NT2/D1 (cell line): Measurements from ENCODE around the gene PCSK6.

Source experiments
- SUZ12 ChIP-seq: IDR thresholded peaks from 2 replicates; pipeline ENCODE4 v1.6.1; 2011; ENCODE audit not compliant: insufficient read length, insufficient read depth; ENCODE audit errors: extremely low read depth
- YY1 ChIP-seq: IDR thresholded peaks from 2 replicates; pipeline ENCODE4 v1.6.1; 2011; ENCODE audit not compliant: insufficient read length, insufficient read depth
- ZNF274 ChIP-seq: IDR thresholded peaks from 2 replicates; pipeline ENCODE4 v1.6.1; 2011; ENCODE audit warnings: mild to moderate bottlenecking, low read depth, low read length

GRCh38 chr15:101387574-101387973 lies 101.9 kb downstream of the PCSK6 start:
- TF ChIP-seq ZNF274 = no peak
- no peak for TF ChIP-seq YY1
- TF ChIP-seq SUZ12 = no peak
